ENCODE results near the gene BRSK2.

DNA sequence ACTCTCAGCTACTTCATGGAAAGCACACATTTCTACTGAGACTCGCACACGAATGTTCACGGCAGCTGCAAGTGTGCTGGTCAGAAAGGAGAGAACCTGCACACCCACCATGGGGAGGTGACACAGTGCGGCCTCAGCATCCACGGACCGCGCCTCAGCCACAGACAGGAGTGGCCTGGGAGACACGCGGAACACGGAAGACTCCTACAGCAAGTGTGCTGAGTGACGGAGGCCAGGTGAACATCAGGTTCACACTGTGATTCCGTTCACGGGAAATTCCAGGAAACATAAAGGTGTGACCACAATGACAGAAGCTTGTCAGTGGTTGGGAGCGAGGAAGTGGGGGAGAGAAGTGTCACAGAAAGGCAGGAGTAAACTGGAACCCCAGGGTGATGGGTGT is 110.2 kb downstream of the BRSK2 start:
- TF ChIP-seq, protein P1, sequence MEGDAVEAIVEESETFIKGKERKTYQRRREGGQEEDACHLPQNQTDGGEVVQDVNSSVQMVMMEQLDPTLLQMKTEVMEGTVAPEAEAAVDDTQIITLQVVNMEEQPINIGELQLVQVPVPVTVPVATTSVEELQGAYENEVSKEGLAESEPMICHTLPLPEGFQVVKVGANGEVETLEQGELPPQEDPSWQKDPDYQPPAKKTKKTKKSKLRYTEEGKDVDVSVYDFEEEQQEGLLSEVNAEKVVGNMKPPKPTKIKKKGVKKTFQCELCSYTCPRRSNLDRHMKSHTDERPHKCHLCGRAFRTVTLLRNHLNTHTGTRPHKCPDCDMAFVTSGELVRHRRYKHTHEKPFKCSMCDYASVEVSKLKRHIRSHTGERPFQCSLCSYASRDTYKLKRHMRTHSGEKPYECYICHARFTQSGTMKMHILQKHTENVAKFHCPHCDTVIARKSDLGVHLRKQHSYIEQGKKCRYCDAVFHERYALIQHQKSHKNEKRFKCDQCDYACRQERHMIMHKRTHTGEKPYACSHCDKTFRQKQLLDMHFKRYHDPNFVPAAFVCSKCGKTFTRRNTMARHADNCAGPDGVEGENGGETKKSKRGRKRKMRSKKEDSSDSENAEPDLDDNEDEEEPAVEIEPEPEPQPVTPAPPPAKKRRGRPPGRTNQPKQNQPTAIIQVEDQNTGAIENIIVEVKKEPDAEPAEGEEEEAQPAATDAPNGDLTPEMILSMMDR (IDR thresholded peaks at IDR 0.05): no peak
- TF ChIP-seq, protein P2, sequence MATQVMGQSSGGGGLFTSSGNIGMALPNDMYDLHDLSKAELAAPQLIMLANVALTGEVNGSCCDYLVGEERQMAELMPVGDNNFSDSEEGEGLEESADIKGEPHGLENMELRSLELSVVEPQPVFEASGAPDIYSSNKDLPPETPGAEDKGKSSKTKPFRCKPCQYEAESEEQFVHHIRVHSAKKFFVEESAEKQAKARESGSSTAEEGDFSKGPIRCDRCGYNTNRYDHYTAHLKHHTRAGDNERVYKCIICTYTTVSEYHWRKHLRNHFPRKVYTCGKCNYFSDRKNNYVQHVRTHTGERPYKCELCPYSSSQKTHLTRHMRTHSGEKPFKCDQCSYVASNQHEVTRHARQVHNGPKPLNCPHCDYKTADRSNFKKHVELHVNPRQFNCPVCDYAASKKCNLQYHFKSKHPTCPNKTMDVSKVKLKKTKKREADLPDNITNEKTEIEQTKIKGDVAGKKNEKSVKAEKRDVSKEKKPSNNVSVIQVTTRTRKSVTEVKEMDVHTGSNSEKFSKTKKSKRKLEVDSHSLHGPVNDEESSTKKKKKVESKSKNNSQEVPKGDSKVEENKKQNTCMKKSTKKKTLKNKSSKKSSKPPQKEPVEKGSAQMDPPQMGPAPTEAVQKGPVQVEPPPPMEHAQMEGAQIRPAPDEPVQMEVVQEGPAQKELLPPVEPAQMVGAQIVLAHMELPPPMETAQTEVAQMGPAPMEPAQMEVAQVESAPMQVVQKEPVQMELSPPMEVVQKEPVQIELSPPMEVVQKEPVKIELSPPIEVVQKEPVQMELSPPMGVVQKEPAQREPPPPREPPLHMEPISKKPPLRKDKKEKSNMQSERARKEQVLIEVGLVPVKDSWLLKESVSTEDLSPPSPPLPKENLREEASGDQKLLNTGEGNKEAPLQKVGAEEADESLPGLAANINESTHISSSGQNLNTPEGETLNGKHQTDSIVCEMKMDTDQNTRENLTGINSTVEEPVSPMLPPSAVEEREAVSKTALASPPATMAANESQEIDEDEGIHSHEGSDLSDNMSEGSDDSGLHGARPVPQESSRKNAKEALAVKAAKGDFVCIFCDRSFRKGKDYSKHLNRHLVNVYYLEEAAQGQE (IDR thresholded peaks at IDR 0.05; ENCODE audit: insufficient read depth in 1 of 2, low read depth in 2 of 2, low read length in 1 of 2): no peak
- TF ChIP-seq POLR2AphosphoS5 (IDR thresholded peaks at IDR 0.05; ENCODE audit: low read depth, low read length) (no peak), SIN3A (IDR thresholded peaks at IDR 0.05; ENCODE audit: borderline replicate concordance, insufficient read depth, low read depth, low read length) (no peak)
